AG09309 (cell line): Measurements from ENCODE around the gene EIF4E.

Source experiments
- DNase-seq: peaks from one replicate; pipeline ENCODE4 v3.0.0-alpha.2; 2010; ENCODE audit warnings: low read depth
- H3K4me3 ChIP-seq: 2 replicates; pipeline ENCODE4 v1.5.1; 2011; ENCODE audit warnings: mild to moderate bottlenecking, low read depth, low read length, moderate library complexity; ENCODE audit not compliant: control insufficient read depth
- CTCF ChIP-seq: IDR thresholded peaks from 2 replicates; pipeline ENCODE4 v1.5.1; 2011; ENCODE audit warnings: mild to moderate bottlenecking, low read depth, low read length, inconsistent platforms; ENCODE audit not compliant: insufficient read depth, control insufficient read depth; ENCODE audit errors: missing control alignments

Gene EIF4E

DNA sequence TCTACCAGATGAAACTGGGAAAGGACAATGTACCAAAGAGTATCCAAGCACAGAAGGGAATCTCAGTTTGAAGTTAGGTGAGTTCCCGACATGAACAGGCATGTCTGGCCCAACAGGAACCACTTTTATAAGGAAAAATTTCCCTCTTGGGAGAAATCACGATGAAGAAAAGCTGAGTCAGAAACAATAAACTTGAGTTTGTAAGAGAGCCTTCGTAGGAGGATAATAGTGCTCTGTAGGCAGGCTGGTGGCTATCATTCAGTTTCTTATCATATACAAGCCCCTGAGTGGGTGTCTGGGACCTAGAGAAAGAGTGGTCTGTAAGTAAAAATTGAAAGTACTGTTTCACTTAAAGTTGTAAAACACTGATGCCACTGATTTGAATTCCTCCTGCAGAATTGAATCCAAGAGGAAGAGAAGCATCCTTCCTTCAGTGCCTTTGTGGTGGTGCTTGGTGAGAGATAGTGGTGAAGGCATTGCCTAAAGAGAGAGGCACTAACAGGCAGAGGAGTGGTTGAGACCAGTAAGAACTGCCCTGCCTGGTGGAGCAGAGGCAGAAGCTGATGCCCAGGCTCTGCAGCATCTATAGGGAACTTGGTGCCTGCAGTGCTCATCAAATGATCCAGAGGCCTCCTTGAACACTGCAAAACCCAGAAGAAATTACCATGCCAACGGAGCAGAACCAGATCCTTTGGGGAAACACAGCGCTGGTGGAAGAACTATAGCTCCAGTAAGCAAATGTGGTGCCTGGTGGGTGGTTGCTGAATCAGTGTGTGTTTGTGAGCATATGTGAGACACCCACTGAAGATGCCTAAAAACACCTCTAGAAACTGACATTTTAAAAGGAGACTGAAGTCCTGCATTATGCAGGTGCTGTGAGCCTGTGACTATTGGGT is 34.9 kb upstream of the EIF4E start:
- no peak for TF ChIP-seq CTCF
- H3K4me3 ChIP-seq: no peak overlapping the region
- no peak for DNase-seq

- no peak overlapping the region for H3K4me3 ChIP-seq
- no peak for TF ChIP-seq CTCF
- no peak for DNase-seq
These were observed 32.8 kb upstream of the EIF4E start for GRCh38 chr4:98961770-98962169.

DNA sequence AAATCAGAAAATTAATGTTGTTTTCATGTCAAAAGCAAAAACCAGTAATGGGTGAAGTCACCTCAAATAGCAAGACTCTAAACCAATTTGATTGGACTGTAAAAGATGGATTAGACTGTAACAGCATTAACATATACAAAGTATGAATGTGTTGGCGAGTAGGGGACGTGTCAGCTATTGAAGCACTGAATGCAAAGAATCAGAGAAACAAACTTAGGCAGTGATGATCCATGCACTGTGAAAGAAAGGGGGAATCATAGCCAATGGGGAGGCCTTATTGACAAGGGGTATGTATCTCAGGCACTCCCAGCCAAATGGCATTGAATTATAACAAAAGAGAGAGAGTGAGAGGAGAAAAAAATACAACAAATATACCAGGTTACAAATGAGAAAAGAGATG is 30.5 kb upstream of the EIF4E start:
- no peak for TF ChIP-seq CTCF
- DNase-seq: no peak

DNA sequence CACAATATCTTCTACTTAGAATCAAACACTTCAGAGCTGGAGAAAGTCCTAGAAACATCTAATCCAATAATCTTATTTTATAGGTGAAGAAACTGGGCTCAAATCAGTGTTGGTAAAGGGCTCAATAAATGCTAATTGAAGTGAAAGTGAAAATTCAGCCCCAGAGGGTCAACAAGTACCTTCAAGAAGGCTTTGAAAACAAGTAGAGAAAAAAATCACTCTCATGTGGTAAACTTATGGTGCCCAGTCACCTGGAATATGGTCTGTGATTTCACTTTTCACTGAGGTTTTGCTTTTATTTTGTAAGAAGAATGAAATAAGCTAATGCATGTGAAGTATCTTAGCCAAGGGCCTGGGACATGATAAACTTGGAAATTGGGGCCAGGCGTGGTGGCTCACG is 29.1 kb upstream of the EIF4E start:
- no peak for DNase-seq
- H3K4me3 ChIP-seq: no peak overlapping the region
- no peak for TF ChIP-seq CTCF

More for the DNA sequence above, 30.5 kb upstream of the EIF4E start:
- H3K4me3 ChIP-seq: no peak overlapping the region

- H3K4me3 ChIP-seq: no peak overlapping the region
- no peak for DNase-seq
- TF ChIP-seq CTCF: no peak
These were observed 26.3 kb upstream of the EIF4E start for GRCh38 chr4:98955229-98955628.

GRCh38 chr4:98951710-98952109 is 22.8 kb upstream of the EIF4E start:
- no peak overlapping the region for H3K4me3 ChIP-seq
- TF ChIP-seq CTCF: no peak
- DNase-seq: no peak
